Lung (tissue), 12 donors: ENCODE measurements around the gene RASAL1. TPM values are rescaled to one million over a fixed set of nuclear protein-coding genes. Genes with fewer than 3 reads are reported as not detected.

Experiments
- ATAC-seq: fragments of 200-7000 bp; cut with Tn5 transposase; one replicate; pipeline ENCODE4 v1.9.1; 2020; ENCODE audit warnings: moderate number of reproducible peaks; ENCODE audit not compliant: insufficient read depth, low FRiP score
- DNase-seq, 3 donors: peaks; one replicate each; pipeline ENCODE4 v3.0.0-alpha.2; 2013 to 2017
- H3K27ac ChIP-seq, 2 donors: one replicate each; pipeline ENCODE4 v1.5.1; 2013; ENCODE audit warnings: mild to moderate bottlenecking in 2 of 2, moderate library complexity in 2 of 2, control low read depth in 1 of 2, inconsistent platforms in 1 of 2, low read depth in 1 of 2, low read length in 1 of 2
- H3K27me3 ChIP-seq, 3 donors: one replicate each; pipeline ENCODE4 v1.5.1; 2013; ENCODE audit warnings: low read length in 2 of 3; ENCODE audit not compliant: control insufficient read depth in 3 of 3, insufficient read depth in 3 of 3
- H3K36me3 ChIP-seq, 4 donors: one replicate each; pipeline ENCODE4 v1.5.1; 2013; ENCODE audit warnings: low read length in 4 of 4, mild to moderate bottlenecking in 1 of 4, moderate library complexity in 1 of 4; ENCODE audit not compliant: control insufficient read depth in 4 of 4, insufficient read depth in 4 of 4
- H3K4me1 ChIP-seq, 5 donors: one replicate each; pipeline ENCODE4 v1.5.1; 2013; ENCODE audit warnings: low read length in 5 of 5, mild to moderate bottlenecking in 2 of 5, moderate library complexity in 1 of 5; ENCODE audit not compliant: control insufficient read depth in 5 of 5, insufficient read depth in 5 of 5
- H3K4me3 ChIP-seq: one replicate; pipeline ENCODE4 v1.5.1; 2013; ENCODE audit warnings: mild to moderate bottlenecking, control low read depth, moderate library complexity
- H3K9ac ChIP-seq, 2 donors: one replicate each; pipeline ENCODE4 v1.5.1; 2013; ENCODE audit warnings: low read length in 2 of 2, control low read depth in 1 of 2; ENCODE audit not compliant: insufficient read depth in 1 of 2
- H3K9me3 ChIP-seq, 4 donors: one replicate each; pipeline ENCODE4 v1.5.1; 2013; ENCODE audit warnings: low read length in 3 of 4, mild to moderate bottlenecking in 1 of 4, moderate library complexity in 1 of 4; ENCODE audit not compliant: control insufficient read depth in 4 of 4, insufficient read depth in 3 of 4
- WGBS, 2 donors: extraction: QIAGEN DNeasy Blood & Tissue Kit; methylation state at CpG; one replicate each; pipeline ENCODE4 v1.1.7; 2013; 5-methylcytosine and 5-hydroxymethylcytosine counted together
- polyA plus RNA-seq, 2 donors: library from polyadenylated mRNA; stranded (reverse); fragments of 200-250 nt; gene quantifications; one replicate each; pipeline ENCODE4 v1.2.1, GENCODE V29; 2013
- total RNA-seq, 2 donors: library from RNA; depleted of rRNA in 1 of 2; stranded (reverse); fragments of >200 nt in 1 of 2; gene quantifications; one replicate each; pipeline ENCODE4 v1.2.1, GENCODE V29; 2014 to 2021
- TF ChIP-seq, protein P1 (sequence below): IDR thresholded peaks from 2 replicates; pipeline ENCODE4 v1.5.1; 2012; ENCODE audit warnings: mild to moderate bottlenecking; ENCODE audit errors: control extremely low read depth, extremely low read depth
- donor health status: control.
- donor health status: control.
- donor health status: Bipolar disorder and iron deficiency.
- donor health status: healthy.
- donor health status: DM: yes; HTN: yes; CAD: no.

Gene RASAL1
- total and polyA plus RNA-seq, 4 donors, result 0.09 to 1.8 (median 0.62) TPM

DNA sequence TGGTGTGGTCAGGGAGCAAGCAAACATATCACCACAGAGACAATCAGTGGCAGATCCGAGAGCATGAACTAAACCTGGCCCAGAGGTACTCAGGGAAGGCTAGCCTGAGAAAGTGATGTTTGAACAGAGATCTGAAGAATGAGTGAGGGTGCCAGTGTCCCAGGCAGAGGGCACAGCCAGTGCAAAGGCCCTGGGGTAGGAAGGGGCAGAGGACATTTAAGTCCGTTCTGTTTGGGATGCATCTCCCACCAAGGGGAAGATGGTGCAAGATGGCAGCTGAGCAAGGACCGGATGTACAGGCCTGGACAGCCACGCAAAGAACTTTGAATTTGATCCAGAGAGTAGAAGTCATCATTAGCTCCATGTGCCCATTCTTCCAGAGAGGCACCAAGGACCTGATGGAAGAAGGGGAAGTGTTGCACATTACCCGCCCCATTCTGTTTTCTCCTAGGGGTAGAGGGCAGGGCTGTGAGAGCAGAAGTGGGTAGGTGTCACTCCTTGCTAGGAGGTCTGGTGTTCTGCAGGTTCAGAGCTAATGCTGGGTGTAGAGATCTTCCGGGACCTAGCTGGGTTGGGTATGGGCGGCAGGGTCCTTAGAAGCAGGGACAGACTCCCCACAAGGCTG is 75.1 kb downstream of the RASAL1 start:
- no peak for ATAC-seq
- 82 to 92% methylated on average over 7 of the region's 7 CpGs for WGBS, 2 donors
- Histone ChIP-seq H3K9me3 (peaks cover 0 to 6% (median 0%) of the 10 kb centered on the region in 4 donors), H3K27me3 (peaks cover 5 to 26% (median 16%) of the 10 kb centered on the region in 3 donors), H3K36me3 (no peaks in the 10 kb centered on the region), H3K9ac (no peak overlapping the region), H3K4me3 (no peak overlapping the region), H3K4me1 (peaks cover 0 to 4% (median 0%) of the 10 kb centered on the region in 5 donors), H3K27ac (no peak overlapping the region)
- DNase-seq, result no peak
- TF ChIP-seq, protein P1, sequence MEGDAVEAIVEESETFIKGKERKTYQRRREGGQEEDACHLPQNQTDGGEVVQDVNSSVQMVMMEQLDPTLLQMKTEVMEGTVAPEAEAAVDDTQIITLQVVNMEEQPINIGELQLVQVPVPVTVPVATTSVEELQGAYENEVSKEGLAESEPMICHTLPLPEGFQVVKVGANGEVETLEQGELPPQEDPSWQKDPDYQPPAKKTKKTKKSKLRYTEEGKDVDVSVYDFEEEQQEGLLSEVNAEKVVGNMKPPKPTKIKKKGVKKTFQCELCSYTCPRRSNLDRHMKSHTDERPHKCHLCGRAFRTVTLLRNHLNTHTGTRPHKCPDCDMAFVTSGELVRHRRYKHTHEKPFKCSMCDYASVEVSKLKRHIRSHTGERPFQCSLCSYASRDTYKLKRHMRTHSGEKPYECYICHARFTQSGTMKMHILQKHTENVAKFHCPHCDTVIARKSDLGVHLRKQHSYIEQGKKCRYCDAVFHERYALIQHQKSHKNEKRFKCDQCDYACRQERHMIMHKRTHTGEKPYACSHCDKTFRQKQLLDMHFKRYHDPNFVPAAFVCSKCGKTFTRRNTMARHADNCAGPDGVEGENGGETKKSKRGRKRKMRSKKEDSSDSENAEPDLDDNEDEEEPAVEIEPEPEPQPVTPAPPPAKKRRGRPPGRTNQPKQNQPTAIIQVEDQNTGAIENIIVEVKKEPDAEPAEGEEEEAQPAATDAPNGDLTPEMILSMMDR, result no peak

DNA sequence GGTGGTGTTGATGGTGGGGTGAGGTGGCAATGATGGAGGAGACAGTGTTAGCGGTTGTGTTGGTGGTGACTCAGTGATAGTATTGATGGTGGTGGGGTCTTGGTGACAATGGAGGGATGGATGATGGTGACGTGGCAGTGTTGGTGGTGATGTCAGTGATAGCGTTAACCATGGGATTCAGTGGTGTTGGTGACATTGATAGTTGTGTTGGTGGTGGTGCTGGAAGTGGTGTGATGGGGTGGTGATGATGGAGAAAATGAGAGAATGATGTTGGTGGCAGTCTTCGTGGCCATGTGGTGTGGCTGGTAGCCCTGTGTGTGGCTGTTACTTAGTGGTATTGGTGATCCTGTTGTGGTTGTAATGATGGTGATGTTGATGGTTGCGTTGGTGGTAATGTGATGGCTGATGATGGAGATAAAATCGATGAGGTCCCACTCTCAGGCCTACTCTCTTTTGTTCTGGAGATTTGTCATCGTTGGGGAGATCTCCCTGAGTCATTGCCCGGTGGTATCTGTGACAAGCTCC is 76.4 kb downstream of the RASAL1 start:
- TF ChIP-seq, protein P1, result no peak
- WGBS, 2 donors, result 82 to 85% methylated on average over 8 of the region's 8 CpGs
- Histone ChIP-seq H3K9ac (no peak overlapping the region), H3K36me3 (no peaks in the 10 kb centered on the region), H3K4me1 (peaks cover 0 to 4% (median 0%) of the 10 kb centered on the region in 5 donors), H3K27ac (no peak overlapping the region), H3K4me3 (no peak overlapping the region), H3K9me3 (peaks cover 0 to 8% (median 0%) of the 10 kb centered on the region in 4 donors), H3K27me3 (peaks cover 5 to 34% (median 17%) of the 10 kb centered on the region in 3 donors)
- DNase-seq (no peak), ATAC-seq (no peak)

DNA sequence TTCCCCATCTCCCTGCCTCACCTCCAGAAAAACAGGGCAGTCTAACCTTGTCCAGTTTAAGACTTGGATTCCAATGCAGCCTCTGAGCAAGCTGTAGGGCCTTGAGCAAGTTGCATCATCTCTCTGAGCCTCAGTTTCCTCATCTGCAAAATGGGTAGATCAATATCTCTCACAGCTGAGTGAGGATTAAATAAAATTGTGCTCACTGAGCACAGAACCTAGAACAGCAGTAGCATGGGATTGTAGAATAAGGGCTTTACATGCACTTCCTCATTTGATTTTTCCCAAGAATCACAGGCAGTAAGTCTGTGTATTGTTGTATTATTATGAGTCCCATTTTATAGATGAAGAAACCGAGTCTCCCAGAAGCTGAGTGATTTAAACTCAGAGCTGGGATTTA is 77.0 kb downstream of the RASAL1 start:
- TF ChIP-seq, protein P1, result no peak
- DNase-seq, result no peak
- no peak for ATAC-seq
- Histone ChIP-seq H3K9me3 (peaks cover 0 to 8% (median 0%) of the 10 kb centered on the region in 4 donors), H3K4me3 (no peak overlapping the region), H3K9ac (no peak overlapping the region), H3K4me1 (peaks cover 0 to 4% (median 0%) of the 10 kb centered on the region in 5 donors), H3K27me3 (peaks cover 5 to 37% (median 17%) of the 10 kb centered on the region in 3 donors), H3K27ac (no peak overlapping the region), H3K36me3 (no peaks in the 10 kb centered on the region)
- WGBS, 2 donors, result 90 to 97% methylated on average over 1 of the region's 1 CpG
